Germinal center (tissue), 1 donor: ENCODE data around the gene RASA3.
"Not testable (repeated sequence)": the region's sequence is repeated elsewhere in the genome, so short reads cannot be mapped to it uniquely, and the experiment has no call there.

ENCODE experiments used
- DNase-seq: peaks from one replicate; pipeline ENCODE4 v3.0.0; 2012; ENCODE audit warnings: mixed read lengths, low spot score

Gene RASA3

DNA sequence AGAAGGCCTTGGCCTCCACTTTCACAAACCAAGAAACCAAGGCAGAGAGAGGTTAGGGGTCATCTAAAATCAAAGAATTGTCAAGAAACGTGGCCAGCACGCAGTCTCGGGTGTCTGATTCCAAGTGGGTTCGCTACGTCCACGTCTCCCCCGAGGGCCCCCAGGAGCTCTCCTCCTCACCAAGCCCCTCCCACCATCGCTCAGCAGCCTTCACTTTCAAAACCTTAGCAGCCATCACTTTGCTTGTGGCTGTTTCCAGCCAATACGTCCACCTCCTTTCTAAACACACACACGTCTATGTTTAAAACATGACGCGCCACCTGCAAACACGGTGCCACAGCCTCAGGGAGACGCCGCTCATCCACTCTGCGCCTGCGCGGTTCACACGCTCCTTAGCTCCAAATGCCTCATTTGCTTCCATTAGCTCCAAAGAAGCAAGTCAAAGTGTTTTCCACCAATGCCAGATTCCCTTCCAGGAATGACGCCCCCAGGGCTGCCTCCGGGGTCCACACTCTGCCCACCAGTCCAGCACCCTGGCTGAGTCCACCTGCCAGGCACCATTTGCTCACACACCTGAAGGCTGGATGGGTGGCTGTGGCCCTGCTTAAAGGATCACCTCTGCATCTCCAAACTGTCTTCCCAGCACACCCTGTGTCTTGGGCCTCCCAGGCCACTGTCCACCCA, 5.5 kb downstream of the RASA3 start:
- DNase-seq, result no peak

DNA sequence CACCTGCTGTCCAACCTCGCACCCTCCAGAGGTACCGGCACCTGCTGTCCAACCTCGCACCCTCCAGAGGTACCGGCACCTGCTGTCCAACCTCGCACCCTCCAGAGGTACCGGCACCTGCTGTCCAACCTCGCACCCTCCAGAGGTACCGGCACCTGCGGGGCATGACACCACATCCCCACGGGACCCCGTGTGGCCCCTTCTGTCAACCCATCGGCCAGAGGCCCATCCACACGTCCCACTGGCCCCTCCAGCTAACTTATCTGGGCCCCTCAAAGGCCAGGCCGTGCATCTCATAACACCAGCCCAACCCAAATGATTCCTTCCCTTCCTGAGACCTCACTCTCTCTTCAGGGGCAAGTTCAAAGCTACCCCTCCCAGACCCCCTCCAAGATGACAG, 6.3 kb downstream of the RASA3 start:
- not testable (repeated sequence) for DNase-seq

DNA sequence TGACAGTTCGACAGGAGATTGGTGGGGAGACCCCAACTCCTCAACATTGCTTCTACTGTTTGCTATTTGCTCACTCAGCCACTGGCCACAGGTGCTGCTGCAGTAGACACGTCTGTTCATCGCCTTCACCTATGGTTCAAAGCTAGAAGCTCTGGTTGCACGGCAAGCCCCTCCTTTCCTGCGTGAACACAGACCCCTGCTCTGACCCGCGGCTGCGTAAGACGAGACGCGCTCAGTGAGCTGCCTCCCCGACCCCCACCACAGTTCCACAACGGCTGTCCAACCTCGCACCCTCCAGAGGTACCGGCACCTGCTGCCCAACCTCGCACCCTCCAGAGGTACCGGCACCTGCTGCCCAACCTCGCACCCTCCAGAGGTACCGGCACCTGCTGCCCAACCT, 6.8 kb downstream of the RASA3 start:
- no peak for DNase-seq

DNA sequence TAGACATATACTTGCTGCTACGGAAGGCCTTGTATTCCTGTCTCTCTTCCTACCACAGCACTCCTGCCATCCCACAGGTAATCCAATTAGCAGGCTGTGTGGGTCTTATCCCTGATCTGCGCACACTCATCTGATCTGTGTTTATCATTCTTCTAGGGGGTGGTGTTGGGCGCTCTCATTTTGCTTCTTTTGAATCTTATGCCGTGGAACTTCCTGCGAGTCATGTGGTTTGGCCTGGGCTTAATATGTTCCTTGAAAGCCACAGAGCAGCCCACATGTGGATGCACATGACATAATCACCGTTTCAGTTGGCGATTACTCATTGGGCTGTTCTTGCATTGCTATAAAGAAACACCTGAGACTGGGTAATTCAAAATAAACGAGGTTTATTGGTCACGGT, 7.5 kb downstream of the RASA3 start:
- no peak for DNase-seq

DNA sequence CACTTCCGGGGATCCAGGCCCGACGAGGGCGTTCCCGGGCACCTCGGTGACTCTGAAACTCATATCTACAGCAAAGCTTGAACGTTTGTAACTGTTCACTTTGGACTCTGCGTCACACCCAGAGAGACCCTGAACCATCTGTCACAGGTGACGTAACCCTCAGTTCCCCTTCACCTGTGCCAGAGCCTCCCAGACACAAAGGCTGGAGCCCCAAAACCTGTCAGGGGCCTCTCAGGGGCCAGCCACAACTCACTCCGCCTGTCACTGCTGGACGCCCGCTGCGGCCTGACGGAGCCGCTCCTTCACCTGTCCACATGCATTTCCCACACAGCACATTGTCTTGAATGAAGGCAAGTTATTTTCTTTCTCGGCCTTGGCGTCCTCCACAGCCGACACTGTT, 8.0 kb downstream of the RASA3 start:
- DNase-seq, result no peak

DNA sequence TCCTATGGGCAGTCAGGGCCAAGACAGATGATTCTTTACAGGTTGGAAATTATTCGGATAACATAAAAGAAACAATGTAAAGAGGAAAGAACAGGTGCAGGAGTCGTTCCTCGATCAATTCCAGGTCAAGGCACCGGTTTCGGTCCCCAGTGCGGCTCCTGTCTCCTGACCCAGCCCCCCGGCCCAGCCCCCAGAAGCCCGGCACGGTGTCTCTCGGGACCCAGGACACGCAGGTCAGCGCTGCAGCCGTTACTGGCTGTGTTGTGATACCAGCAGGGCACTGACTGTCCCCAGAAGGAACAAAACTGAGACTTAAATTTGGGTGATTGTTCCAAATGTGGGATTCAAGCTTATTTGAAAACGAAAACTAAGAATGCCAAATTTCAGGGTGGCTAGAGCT, 8.5 kb downstream of the RASA3 start:
- DNase-seq, result no peak

DNA sequence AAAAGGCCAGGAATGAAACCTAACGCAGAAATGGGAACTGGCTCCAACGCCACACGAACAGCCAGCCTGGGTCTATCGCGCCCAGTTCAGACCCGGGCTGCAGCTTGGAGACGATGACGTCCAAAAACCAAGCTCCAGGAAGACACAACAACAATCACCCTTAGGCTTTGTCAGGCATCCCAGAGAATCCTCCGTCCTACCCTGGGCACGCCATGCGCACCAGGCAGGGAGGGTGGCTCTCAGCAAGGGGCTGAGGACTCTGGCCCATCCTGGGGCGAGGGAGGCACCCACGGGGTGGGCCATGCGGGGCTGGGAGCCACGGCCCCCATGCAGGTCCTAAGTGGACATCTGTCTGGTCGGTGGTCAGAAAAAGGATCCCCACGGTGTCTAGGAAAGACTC, 9.0 kb downstream of the RASA3 start:
- DNase-seq, result no peak

DNA sequence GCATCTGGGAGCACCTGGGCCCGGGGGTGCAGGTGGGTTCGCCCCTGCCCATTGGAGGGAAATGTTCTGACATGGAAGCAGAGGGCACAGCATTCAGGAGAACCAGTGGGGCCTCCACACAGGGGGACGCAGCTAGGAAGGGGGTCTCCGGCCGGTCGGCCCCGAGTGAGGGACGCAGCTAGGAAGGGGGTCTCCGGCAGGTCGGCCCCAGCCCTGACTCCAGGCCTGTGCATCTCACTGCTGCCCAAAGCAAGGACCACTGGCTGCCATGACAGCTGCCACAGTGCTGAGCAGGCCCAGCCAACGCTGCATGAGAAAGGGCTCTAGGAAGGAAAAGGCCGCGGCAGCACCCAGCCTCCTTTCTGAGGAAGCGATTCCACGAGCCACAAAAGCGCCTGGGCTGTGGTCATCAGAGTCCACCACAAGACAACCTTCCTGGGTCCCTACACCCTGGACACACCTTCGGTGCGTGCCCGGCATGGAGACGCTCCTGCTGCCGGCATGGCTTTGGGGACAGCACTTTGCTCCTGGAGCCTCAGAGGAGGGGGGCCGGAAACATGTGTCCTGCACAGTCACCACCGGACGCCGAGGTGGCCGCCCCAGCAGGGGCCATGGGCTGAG, 9.7 kb downstream of the RASA3 start:
- no peak for DNase-seq

DNA sequence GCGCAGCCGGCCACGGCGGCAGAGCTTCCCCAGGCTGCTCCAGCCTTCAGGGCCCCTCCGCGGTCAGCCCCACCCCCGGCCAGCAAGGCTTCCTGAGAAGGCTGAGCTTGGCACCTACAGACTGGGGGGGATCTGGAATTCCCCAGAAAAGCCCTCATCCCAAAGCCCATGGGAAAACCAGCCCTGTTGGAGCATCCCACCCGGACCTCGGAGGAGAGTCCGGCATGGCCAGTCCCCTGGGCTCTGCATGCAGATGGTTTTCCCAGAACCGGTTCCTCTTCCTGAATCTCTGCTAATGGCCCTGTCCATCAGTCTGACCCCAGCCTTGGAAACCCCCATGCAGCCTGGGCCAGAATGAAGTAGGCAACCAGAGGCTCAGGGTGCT, 10.3 kb downstream of the RASA3 start:
- no peak for DNase-seq

DNA sequence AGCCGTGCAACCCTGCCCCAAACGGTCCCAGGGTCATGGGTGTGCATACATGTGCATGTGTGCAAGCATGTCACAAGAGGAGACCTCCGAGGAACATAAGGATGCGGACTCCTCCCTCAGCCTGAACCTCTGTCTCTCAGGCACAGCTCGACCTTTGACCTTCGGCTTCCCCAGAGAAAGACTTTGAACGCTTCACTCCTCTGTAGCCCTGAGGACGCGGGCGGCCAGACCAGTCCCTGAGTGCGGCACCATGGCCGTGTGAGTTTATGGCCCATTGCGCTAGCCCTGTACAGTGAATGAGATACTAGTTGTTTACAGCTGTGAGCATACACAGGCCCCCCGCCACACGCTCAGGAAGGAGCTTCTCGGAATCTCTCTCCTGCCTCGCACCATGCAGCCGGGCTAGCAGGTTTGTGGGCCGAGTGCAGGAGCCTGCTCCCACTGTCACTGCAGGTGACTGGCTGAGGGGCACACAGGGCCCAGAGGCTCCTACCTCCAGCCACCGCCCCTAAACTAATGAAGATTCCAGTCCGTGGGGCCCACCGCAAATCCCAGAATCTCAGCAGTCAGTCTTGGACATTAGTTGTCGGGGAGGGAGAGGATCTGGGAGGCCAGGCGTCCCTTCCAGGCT, 10.8 kb downstream of the RASA3 start:
- no peak for DNase-seq

DNA sequence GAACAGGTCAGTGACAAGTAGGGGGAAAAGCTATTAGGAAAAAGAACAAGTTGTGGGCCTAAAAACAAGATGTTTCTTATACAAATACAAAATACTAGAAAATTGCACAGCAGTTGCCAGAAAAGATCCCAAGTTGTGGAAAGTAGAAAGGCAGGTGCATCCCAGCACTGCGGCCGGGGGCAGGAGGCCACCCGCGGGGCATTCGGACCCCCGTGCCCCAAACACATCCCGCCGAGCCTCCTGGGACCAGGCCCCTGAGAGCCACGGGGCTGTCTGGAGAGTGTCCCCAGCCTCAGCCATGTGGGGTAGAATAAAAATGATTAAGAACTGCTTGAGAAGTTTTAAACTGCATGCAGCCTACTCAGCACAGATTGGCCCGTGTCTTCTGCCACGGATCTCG, 11.4 kb downstream of the RASA3 start:
- no peak for DNase-seq

DNA sequence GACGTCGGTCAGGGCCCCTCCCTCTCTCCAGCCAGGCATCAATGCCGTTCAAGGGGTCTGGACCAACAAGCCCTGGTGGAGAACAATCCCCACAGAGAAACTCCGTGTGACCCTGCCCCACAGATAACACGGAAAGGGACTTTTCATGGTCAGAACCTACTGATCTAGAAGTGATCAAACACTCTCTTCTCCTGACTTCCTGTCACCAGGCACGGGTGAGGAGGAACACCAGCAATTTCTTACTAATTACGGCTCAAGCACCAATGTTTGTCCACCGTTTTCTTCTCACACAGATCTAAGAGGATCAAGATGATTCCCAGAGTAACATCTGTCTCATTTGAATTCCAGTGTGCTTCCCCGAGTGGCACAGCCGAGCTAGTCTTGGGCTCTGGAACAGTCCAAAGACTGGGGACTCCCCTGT, 11.8 kb downstream of the RASA3 start:
- no peak for DNase-seq

DNA sequence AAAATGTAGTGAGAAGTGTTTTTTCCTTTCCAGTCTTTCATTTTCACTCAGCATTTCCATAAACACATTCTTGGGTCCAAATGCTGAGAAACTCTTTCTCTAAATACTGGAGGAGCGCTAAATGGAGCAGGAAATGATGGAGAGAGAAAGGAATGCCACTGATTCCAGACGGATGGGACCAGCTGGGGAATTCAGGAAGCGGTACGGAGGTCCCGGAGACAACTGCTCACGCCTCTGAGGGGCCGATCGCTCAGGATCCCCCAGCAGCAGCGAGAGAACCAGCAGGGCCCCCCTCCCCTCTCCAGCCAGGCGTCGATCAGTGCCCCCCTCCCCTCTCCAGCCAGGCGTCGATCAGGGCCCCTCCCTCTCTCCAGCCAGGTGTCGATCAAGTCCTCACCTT, 13.2 kb downstream of the RASA3 start:
- DNase-seq, result no peak

DNA sequence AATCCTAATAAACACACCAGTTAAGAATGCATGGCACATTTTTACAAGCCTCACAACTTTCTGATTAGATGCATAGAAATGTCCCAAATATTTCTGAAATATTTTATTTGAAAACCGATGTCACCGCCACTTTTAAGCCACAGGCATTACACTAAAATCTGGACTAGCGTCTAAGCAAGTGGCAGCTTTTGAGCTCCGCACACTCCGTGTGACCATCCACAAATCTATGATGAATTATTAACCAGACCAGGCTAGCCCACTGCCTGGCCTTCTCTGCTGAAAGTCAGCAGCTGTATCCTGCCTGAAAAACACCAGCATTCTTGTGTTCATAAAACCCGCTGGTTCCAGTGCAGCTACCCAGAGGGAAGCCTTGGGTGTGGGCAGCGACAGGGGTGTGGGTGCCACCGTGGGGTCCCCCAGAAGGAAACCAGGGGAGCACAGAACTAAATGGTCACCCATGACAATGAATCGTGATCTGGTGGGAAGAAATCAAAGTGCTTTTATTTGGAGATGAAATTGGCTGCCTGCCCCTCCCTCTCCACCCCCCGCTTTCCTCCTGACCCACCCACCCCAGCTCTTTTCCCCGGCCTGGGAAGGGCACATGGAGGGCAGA, 13.8 kb downstream of the RASA3 start:
- DNase-seq, result no peak

DNA sequence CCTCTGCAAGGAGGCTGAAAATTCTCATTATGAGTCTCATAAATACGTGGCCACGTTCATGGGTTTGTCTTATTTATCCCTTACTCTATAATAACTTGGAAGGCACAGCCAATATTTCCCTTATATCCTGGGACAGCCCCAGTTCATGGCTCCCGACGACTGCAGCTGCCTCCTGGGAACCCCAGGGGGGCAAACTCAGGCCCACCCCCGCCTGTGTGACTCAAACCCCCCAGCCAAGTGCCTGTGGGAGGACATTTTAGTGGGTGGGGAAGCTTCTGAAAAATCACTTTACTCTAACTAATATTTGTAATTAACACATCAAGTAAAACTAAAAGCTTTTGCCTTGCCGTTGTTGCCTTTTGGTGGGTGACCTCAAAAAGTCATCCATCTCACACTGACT, 14.3 kb downstream of the RASA3 start:
- DNase-seq, result no peak

DNA sequence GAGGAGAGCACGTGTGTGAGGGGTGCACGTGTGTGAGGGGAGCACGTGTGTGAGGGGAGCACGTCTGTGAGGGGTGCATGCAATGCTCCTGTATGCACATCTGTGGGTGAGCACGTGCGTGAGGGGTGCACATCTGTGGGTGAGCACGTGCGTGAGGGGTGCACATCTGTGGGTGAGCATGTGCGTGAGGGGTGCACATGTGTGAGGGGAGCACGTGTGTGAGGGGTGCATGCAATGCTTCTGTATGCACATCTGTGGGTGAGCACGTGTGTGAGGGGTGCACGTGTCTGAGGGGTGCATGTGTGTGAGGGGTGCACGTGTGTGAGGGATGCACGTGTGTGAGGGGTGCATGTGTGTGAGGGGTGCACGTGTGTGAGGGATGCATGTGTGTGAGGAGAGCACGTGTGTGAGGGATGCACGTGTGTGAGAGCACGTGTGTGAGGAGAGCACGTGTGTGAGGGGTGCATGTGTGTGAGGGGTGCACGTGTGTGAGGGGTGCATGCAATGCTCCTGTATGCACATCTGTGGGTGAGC, 15.0 kb downstream of the RASA3 start:
- DNase-seq, result not testable (repeated sequence)

DNA sequence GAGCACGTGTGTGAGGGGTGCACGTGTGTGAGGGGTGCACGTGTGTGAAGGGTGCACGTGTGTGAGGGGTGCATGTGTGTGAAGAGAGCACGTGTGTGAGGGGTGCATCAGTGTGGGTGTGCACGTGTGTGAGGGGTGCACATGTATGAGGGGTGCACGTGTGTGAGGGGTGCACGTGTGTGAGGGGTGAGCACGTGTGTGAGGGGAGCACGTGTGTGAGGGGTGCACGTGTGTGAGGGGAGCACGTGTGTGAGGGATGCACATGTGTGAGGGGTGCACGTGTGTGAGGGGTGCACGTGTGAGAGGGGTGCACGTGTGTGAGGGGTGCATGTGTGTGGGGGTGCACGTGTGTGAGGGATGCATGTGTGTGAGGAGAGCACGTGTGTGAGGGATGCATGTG, 15.7 kb downstream of the RASA3 start:
- no peak for DNase-seq

DNA sequence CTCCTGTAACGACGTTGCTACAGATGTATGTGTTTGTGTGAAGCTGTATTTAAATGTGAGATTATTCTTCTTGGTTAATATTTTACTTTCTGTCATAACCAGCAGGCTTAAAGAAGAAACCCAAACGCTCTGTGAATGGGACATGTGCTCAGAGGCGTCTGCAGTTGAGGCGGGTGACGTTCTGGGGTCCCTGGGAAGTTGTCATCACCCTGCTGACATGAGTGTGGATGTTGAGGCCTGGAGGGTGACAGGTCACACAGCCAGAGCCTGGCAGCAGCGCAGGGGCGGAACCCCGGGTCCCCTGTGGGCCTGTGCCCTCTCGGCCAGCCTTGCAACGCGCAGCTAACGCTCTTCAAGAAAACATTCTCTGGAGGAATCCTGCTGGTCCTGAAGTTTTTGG, 16.6 kb downstream of the RASA3 start:
- no peak for DNase-seq

DNA sequence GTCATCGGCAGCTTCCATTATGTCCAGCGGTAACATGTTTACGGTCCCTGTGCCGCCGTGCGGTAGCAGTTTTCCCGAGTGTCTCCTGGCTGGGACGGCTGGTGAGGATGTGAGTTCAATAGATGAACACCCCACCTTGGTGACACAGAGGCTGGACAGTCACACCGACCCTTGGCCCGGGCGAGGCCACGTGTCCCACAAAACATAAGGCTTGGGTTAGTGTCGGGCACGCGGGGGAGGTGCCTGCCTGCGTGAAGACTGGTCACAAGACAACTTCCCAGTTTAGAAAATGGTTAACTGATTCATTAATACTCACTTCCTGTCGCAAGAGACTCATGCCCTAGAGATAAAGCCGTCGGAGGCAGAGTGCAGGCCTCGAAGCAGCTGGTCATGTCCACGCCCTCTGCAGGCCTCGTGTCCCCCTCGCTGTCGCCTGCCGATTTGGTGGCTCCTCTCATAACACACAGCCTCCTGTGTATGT, 17.2 kb downstream of the RASA3 start:
- DNase-seq, result no peak

DNA sequence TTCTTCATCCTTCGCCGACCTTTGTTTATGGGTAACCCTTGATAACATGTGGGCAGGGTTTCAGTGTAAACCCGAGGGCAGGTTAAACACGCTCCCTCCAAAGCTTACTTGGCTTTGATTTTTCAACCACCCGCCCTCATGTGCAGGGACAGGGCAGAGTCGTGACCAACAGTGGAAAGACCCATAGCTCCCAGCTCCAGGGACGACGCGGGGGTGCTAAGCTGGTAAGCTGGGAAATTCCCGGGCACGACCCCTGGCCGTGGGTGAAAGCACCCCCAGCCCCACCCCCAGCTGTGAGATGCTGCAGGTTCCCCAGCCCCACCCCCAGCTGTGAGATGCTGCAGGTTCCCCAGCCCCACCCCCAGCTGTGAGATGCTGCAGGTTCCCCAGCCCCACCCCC, 17.8 kb downstream of the RASA3 start:
- not testable (repeated sequence) for DNase-seq

DNA sequence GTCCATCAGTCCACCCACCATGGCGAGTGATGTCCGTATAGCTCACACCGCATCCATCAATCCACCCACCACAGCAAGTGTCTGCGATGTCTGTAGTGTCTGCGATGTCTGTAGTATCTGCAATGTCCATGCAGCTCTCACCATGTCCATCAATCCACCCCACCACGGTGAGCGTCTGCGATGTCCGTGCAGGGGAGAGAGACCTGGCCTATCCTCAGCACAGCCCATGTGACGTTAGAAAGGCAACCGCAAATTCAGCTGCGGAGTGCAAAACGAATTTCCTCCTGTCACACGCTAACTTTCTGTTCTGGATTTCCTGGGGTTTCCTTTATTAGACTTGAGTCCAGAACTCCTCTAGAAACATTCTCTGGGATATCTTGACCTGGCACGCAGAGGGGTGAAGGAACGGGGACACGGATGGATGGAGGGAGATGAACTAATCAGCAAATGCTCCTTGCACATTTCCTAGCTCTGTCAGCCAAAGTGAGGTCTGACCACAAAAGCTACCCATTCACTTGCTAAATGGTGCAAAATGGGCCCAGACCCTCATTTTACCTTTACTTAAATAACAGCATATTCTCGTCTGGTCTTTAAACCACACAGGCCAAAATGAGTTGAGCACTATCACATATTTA, 18.3 kb downstream of the RASA3 start:
- DNase-seq, result no peak

DNA sequence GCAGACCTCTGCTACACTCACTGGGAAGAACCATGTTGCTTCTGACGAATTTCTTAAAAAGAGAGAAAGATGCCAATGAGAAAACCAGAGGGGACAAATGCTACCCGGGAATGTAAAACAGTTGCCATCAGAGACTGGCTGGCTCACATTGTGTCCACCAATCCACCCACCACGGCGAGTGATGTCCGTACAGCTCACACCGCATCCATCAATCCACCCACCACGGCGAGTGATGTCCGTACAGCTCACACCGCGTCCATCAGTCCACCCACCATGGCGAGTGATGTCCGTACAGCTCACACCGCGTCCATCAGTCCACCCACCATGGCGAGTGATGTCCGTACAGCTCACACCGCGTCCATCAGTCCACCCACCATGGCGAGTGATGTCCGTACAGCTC, 19.0 kb downstream of the RASA3 start:
- DNase-seq, result not testable (repeated sequence)
